GM18502 (cell line): ENCODE measurements around the gene MMP24OS.
A peak's percentile ranks its signal among the peaks of the same experiment; 100 is the strongest.
"Not testable (repeated sequence)": the region's sequence is repeated elsewhere in the genome, so short reads cannot be mapped to it uniquely, and the experiment has no call there.

Experiments used
- ATAC-seq: cut with Tn5 transposase; IDR thresholded peaks from one replicate; pipeline ENCODE4 v1.9.1; 2021; ENCODE audit warnings: mild to moderate bottlenecking; ENCODE audit not compliant: unreplicated experiment, poor library complexity

The MMP24OS gene

GRCh38 chr20:35277531-35278395 lies at the start of gene MMP24OS:
Gene MMP24OS, minus strand, starts transcription at chr20:35278122. Its CDS starts 193 bp downstream, at chr20:35277929.
- peak; percentile 80 for ATAC-seq

- ATAC-seq = no peak
These were observed 49.4 kb upstream of the MMP24OS start for GRCh38 chr20:35327074-35327976.

GRCh38 chr20:35326740-35327073 lies 48.8 kb upstream of the MMP24OS start:
- ATAC-seq = no peak

GRCh38 chr20:35326021-35326739 lies 48.3 kb upstream of the MMP24OS start:
- ATAC-seq = no peak

GRCh38 chr20:35325401-35325800 lies 47.5 kb upstream of the MMP24OS start:
- ATAC-seq = no peak

GRCh38 chr20:35320396-35321126 lies 42.6 kb upstream of the MMP24OS start:
- ATAC-seq = no peak

- no peak for ATAC-seq
These were observed 41.9 kb upstream of the MMP24OS start for GRCh38 chr20:35319871-35320197.

- ATAC-seq = no peak
These were observed 41.4 kb upstream of the MMP24OS start for GRCh38 chr20:35319192-35319870.

GRCh38 chr20:35318502-35319157 lies 40.7 kb upstream of the MMP24OS start:
- no peak for ATAC-seq

- no peak for ATAC-seq
These were observed 39.7 kb upstream of the MMP24OS start for GRCh38 chr20:35317416-35318210.

- no peak for ATAC-seq
These were observed 38.2 kb upstream of the MMP24OS start for GRCh38 chr20:35316086-35316485.

- not testable (repeated sequence) for ATAC-seq
These were observed 37.7 kb upstream of the MMP24OS start for GRCh38 chr20:35315632-35316020.

- no peak for ATAC-seq
These were observed 37.1 kb upstream of the MMP24OS start for GRCh38 chr20:35314816-35315631.

GRCh38 chr20:35312318-35312717 lies 34.4 kb upstream of the MMP24OS start:
- no peak for ATAC-seq

- ATAC-seq = no peak
These were observed 33.9 kb upstream of the MMP24OS start for GRCh38 chr20:35311822-35312221.

GRCh38 chr20:35311409-35311808 lies 33.5 kb upstream of the MMP24OS start:
- no peak for ATAC-seq
